Neutrophil (primary cell): ENCODE data around the gene RTKN2.
"Not testable (repeated sequence)": the region's sequence is repeated elsewhere in the genome, so short reads cannot be mapped to it uniquely, and the experiment has no call there.

Source experiments
- H3K27ac ChIP-seq: fragments of 200-600 bp; sonication (generic); 2 replicates; pipeline ENCODE4 v1.5.1; 2016; ENCODE audit warnings: mild to moderate bottlenecking, moderate library complexity
- H3K27me3 ChIP-seq: fragments of 200-600 bp; sonication (generic); 2 replicates; pipeline ENCODE4 v1.6.0; 2016; ENCODE audit warnings: mild to moderate bottlenecking
- H3K36me3 ChIP-seq: fragments of 200-600 bp; sonication (generic); 2 replicates; pipeline ENCODE4 v1.5.1; 2017
- H3K4me1 ChIP-seq, 2 experiments: fragments of 200-600 bp in 1 of 2; sonication (generic) in 1 of 2; 1 replicate in 1 of 2; 2 replicates in 1 of 2; pipeline versions ENCODE4 v1.5.1 to v1.6.1; 2013 to 2016; ENCODE audit warnings: low read depth in 1 of 2, low read length in 1 of 2, mild to moderate bottlenecking in 1 of 2, moderate library complexity in 1 of 2; ENCODE audit not compliant: control insufficient read depth in 1 of 2, insufficient read depth in 1 of 2
- H3K4me3 ChIP-seq, 2 experiments: fragments of 200-600 bp in 1 of 2; sonication (generic) in 1 of 2; 1 replicate in 1 of 2; 2 replicates in 1 of 2; pipeline ENCODE4 v1.5.1; 2013 to 2016; ENCODE audit warnings: low read depth in 1 of 2, low read length in 1 of 2, mild to moderate bottlenecking in 1 of 2, moderate library complexity in 1 of 2
- H3K9me3 ChIP-seq: fragments of 200-600 bp; sonication (generic); 2 replicates; pipeline ENCODE4 v1.5.1; 2016
- TF ChIP-seq, protein P1 (sequence below): fragments of 200-600 bp; sonication (generic); IDR thresholded peaks from 2 replicates; pipeline ENCODE4 v1.5.1; 2016; ENCODE audit warnings: antibody characterized with exemption

Gene RTKN2

DNA sequence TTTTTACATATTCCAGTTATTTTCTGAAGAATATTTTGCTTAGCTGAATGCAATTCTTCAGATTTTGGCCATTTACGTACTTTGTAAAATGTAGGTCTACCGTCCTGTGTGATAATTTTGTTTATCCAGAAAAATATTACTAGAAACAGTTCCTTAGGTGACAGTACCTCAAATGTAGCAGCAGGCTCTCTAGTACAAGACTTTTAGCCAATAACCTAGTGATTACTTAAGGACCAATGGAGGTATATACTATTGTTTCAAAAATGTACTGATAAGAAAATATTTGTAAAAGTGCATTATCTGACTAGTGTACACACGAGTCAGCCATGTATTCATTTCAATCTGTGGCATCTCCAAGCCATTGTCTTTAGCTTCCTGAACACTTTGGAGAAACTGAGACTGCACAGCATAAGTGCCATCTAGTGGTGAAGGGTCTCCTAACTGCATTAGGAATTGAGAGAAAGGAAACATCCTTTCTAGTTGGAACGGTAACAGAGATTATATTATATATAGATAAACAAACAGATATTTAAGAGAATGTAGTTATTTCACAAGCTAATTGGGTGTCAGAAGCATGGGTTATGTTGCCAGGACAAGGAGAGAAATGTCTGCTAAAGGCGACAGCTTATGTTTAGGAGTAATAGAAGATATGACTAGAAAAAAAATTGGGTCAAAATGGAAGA lies 23.7 kb downstream of the RTKN2 start:
- no peak overlapping the region for H3K4me3 ChIP-seq
- TF ChIP-seq, protein P1, sequence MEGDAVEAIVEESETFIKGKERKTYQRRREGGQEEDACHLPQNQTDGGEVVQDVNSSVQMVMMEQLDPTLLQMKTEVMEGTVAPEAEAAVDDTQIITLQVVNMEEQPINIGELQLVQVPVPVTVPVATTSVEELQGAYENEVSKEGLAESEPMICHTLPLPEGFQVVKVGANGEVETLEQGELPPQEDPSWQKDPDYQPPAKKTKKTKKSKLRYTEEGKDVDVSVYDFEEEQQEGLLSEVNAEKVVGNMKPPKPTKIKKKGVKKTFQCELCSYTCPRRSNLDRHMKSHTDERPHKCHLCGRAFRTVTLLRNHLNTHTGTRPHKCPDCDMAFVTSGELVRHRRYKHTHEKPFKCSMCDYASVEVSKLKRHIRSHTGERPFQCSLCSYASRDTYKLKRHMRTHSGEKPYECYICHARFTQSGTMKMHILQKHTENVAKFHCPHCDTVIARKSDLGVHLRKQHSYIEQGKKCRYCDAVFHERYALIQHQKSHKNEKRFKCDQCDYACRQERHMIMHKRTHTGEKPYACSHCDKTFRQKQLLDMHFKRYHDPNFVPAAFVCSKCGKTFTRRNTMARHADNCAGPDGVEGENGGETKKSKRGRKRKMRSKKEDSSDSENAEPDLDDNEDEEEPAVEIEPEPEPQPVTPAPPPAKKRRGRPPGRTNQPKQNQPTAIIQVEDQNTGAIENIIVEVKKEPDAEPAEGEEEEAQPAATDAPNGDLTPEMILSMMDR: peak; percentile 59

GRCh38 chr10:62244088-62244487 lies 24.6 kb downstream of the RTKN2 start:
- TF ChIP-seq, protein P1: no peak
- peak overlapping the region in 1 of 2 experiments; percentile 56 for H3K4me3 ChIP-seq
- no peaks in the 10 kb centered on the region for H3K9me3 ChIP-seq
- H3K27ac ChIP-seq: peak overlapping the region; percentile 77
- H3K27me3 ChIP-seq: no peaks in the 10 kb centered on the region
- H3K36me3 ChIP-seq: no peaks in the 10 kb centered on the region
- H3K4me1 ChIP-seq: peaks cover 26 to 28% of the 10 kb centered on the region in 2 experiments

More for the DNA sequence above, 23.7 kb downstream of the RTKN2 start:
- H3K36me3 ChIP-seq: no peaks in the 10 kb centered on the region
- no peaks in the 10 kb centered on the region for H3K9me3 ChIP-seq
- no peak overlapping the region for H3K27ac ChIP-seq
- H3K4me1 ChIP-seq: peaks cover 26 to 28% of the 10 kb centered on the region in 2 experiments
- H3K27me3 ChIP-seq: no peaks in the 10 kb centered on the region

DNA sequence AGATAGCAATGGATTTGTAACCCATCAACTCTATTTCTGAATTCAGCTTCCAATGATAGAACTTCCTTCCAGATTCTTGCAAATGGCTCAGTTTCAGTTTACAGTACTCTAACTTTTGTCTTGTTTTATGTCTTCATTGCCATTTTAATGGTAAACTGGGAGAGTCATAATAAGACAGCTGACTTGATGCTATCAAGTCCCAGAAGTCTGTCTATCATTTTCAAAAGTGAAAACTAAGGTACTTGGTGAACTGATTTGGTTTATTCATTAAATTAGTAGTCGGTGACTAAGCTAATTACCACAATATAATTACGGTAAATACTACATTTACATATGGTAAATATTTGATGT lies 25.0 kb downstream of the RTKN2 start:
- Histone ChIP-seq H3K4me1 (peaks cover 26 to 28% of the 10 kb centered on the region in 2 experiments), H3K9me3 (no peaks in the 10 kb centered on the region), H3K36me3 (no peaks in the 10 kb centered on the region), H3K27ac (peak overlapping the region; percentile 77), H3K27me3 (no peaks in the 10 kb centered on the region), H3K4me3 (peak overlapping the region; percentile 45 to 56)
- TF ChIP-seq, protein P1: no peak

GRCh38 chr10:62242965-62243646 lies 25.5 kb downstream of the RTKN2 start:
- not testable (repeated sequence) for H3K36me3 ChIP-seq, H3K9me3 ChIP-seq, H3K27me3 ChIP-seq
- H3K27ac ChIP-seq: peak overlapping the region; percentile 77
- TF ChIP-seq, protein P1: peak; percentile 14
- H3K4me3 ChIP-seq: peak overlapping the region; percentile 45 to 56
- H3K4me1 ChIP-seq: peaks cover 26 to 28% of the 10 kb centered on the region in 2 experiments

- not testable (repeated sequence) for H3K36me3 ChIP-seq, H3K4me3 ChIP-seq, H3K27ac ChIP-seq, H3K27me3 ChIP-seq, H3K9me3 ChIP-seq
- peaks cover 26 to 28% of the 10 kb centered on the region in 2 experiments for H3K4me1 ChIP-seq
Measured at GRCh38 chr10:62241521-62241920, 27.1 kb downstream of the RTKN2 start.

DNA sequence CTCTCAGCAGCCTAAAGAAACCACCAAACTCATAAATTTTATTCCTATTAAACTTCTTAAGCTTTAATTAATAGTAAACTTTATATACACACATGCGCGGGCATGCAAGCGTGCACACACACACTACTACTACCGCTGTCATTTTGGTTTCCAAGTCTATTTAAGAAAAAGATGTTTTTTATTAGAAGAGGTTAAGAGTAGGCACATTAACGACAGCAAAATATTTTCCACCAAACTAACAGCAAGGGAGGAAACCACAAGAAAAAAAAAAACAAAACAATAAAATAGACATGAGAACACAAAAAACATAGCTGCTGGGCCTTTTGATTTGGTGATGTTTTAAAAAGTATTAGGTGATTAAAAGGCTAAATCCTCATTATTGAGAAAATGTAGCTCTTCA lies 28.6 kb downstream of the RTKN2 start:
- H3K27ac ChIP-seq: no peak overlapping the region
- H3K4me1 ChIP-seq: peaks cover 26 to 27% of the 10 kb centered on the region in 2 experiments
- H3K9me3 ChIP-seq: no peaks in the 10 kb centered on the region
- H3K4me3 ChIP-seq: no peak overlapping the region
- H3K27me3 ChIP-seq: no peaks in the 10 kb centered on the region
- no peaks in the 10 kb centered on the region for H3K36me3 ChIP-seq
- TF ChIP-seq, protein P1: no peak
